PFSK-1 (cell line): Measurements from ENCODE around the gene PTGDR2.

Experiments
- POLR2AphosphoS5 ChIP-seq: IDR thresholded peaks from 2 replicates; pipeline ENCODE4 v1.6.1; 2012; ENCODE audit warnings: low read depth, mild to moderate bottlenecking, control low read depth, low read length, moderate library complexity
- REST ChIP-seq, 2 experiments: IDR thresholded peaks; 2 replicates each; pipeline versions ENCODE4 v1.6.1 to v1.8.0; 2011 to 2012; ENCODE audit warnings: low read depth in 2 of 2, low read length in 2 of 2, control low read depth in 1 of 2, inconsistent platforms in 1 of 2, mild to moderate bottlenecking in 1 of 2, moderate library complexity in 1 of 2; ENCODE audit not compliant: insufficient read depth in 1 of 2
- TAF1 ChIP-seq: IDR thresholded peaks from 2 replicates; pipeline ENCODE4 v1.6.1; 2012; ENCODE audit warnings: low read length, control low read depth, borderline replicate concordance; ENCODE audit not compliant: insufficient read depth

GRCh38 chr11:60852982-60853950 lies 2.5 kb downstream of the PTGDR2 start:
- TF ChIP-seq POLR2AphosphoS5, result no peak
- TF ChIP-seq REST (IDR thresholded peaks at IDR 0.05; ENCODE audit: insufficient read depth in 1 of 2, low read depth in 2 of 2, low read length in 2 of 2), result no peak
- no peak for TF ChIP-seq TAF1
